A549 (cell line): Measurements from ENCODE around the gene TESPA1. TPM values are rescaled to one million over a fixed set of nuclear protein-coding genes. Genes with fewer than 3 reads are reported as not detected.

Source experiments
- ATAC-seq, 2 experiments: fragments of 200-7000 bp in 1 of 2; fragments of >200 bp in 1 of 2; cut with Nextera tagmentation in 1 of 2; cut with Tn5 transposase in 1 of 2; 3 replicates each; pipeline versions ENCODE4 v1.8.0 to v1.9.1; 2018 to 2020; ENCODE audit warnings: mild to moderate bottlenecking in 1 of 2, moderate library complexity in 1 of 2
- CTCF ChIA-PET: fragments of 300-600 bp; sonication (Branson Sonifier 250); formaldehyde crosslinking; extraction: SDS; loops from one replicate; lab custom pipeline; 2021; ENCODE audit warnings: antibody characterized with exemption, inconsistent platforms; lab: Yijun Ruan, JAX
- POLR2A ChIA-PET: fragments of 350-600 bp; formaldehyde crosslinking; extraction: SDS; loops from one replicate; lab custom pipeline; 2021; ENCODE audit warnings: antibody characterized with exemption, inconsistent platforms; lab: Yijun Ruan, JAX
- DNase-seq, 2 experiments: peaks; one replicate each; pipeline versions ENCODE4 v3.0.0 to v3.0.0-alpha.2; 2011 to 2016; ENCODE audit warnings: low read depth in 1 of 2, low spot score in 1 of 2
- FAIRE-seq: peaks from 2 replicates; lab custom pipeline; 2011; peaks lifted over from hg19 to GRCh38; lab: Jason Lieb, UNC
- H3K27ac ChIP-seq, 2 experiments: fragments of >200 bp; sonication (Bioruptor Twin); formaldehyde crosslinking; 3 replicates each; pipeline ENCODE4 v1.5.1; 2016 to 2017
- H3K4me1 ChIP-seq: fragments of >200 bp; sonication (Bioruptor Twin); formaldehyde crosslinking; 3 replicates; pipeline ENCODE4 v1.6.1; 2016
- H3K4me2 ChIP-seq: fragments of >200 bp; sonication (Bioruptor Twin); formaldehyde crosslinking; 3 replicates; pipeline ENCODE4 v1.6.1; 2016
- H3K4me3 ChIP-seq: fragments of >200 bp; sonication (Bioruptor Twin); formaldehyde crosslinking; 3 replicates; pipeline ENCODE4 v1.5.1; 2016
- H3K9me3 ChIP-seq: fragments of >200 bp; sonication (Bioruptor Twin); formaldehyde crosslinking; 3 replicates; pipeline ENCODE4 v1.6.1; 2016
- CBX2 ChIP-seq: fragments of 200-600 bp; sonication (generic); IDR thresholded peaks from 2 replicates; pipeline ENCODE4 v1.6.1; 2016; ENCODE audit warnings: low read depth, mild to moderate bottlenecking, borderline replicate concordance
- CBX8 ChIP-seq: fragments of 200-600 bp; sonication (generic); IDR thresholded peaks from 2 replicates; pipeline ENCODE4 v1.6.1; 2016
- CEBPB ChIP-seq, 2 experiments: fragments of >200 bp in 1 of 2; sonication (Bioruptor Twin) in 1 of 2; formaldehyde crosslinking in 1 of 2; IDR thresholded peaks; 2 replicates each; pipeline ENCODE4 v1.6.1; 2012 to 2016
- CHD2 ChIP-seq: fragments of 150-350 bp; IDR thresholded peaks from 2 replicates; pipeline ENCODE4 v1.6.1; 2014; ENCODE audit warnings: low read length; ENCODE audit not compliant: partially characterized antibody
- CTCF ChIP-seq: fragments of >200 bp; sonication (Bioruptor Twin); formaldehyde crosslinking; IDR thresholded peaks from 3 replicates; pipeline ENCODE4 v1.5.1; 2016
- ESRRA ChIP-seq: fragments of 150-350 bp; IDR thresholded peaks from 2 replicates; pipeline ENCODE4 v1.6.1; 2014; ENCODE audit warnings: mild to moderate bottlenecking, low read length, borderline replicate concordance
- FOSB ChIP-seq: fragments of 250-450 bp; sonication (Bioruptor Pico); IDR thresholded peaks from 2 replicates; pipeline ENCODE4 v1.5.0; 2020; ENCODE audit warnings: mild to moderate bottlenecking, moderate library complexity
- FOSL2 ChIP-seq, 2 experiments: fragments of 450-650 bp in 1 of 2; fragments of >200 bp in 1 of 2; sonication (Bioruptor Twin) in 1 of 2; formaldehyde crosslinking; IDR thresholded peaks; 2 replicates each; pipeline versions ENCODE4 v1.5.0 to v1.6.1; 2016 to 2020; ENCODE audit warnings: mild to moderate bottlenecking in 1 of 2, moderate library complexity in 1 of 2
- FOXS1 ChIP-seq: fragments of 250-450 bp; sonication (Bioruptor Pico); IDR thresholded peaks from 2 replicates; pipeline ENCODE4 v1.5.0; 2020; ENCODE audit warnings: mild to moderate bottlenecking, moderate library complexity
- HMGXB4 ChIP-seq: fragments of 250-450 bp; sonication (Bioruptor Pico); IDR thresholded peaks from 2 replicates; pipeline ENCODE4 v1.5.0; 2021; ENCODE audit warnings: mild to moderate bottlenecking, moderate library complexity, borderline replicate concordance
- HOXA7 ChIP-seq: fragments of 250-450 bp; sonication (Bioruptor Pico); IDR thresholded peaks from 2 replicates; pipeline ENCODE4 v1.5.0; 2020; ENCODE audit warnings: mild to moderate bottlenecking, moderate library complexity
- HOXB5 ChIP-seq: fragments of 250-450 bp; sonication (Bioruptor Pico); IDR thresholded peaks from 2 replicates; pipeline ENCODE4 v1.5.0; 2020; ENCODE audit warnings: mild to moderate bottlenecking, moderate library complexity
- JUN ChIP-seq, 2 experiments: fragments of >200 bp; sonication (Bioruptor Twin); formaldehyde crosslinking; IDR thresholded peaks; 2 replicates in 1 of 2; 3 replicates in 1 of 2; pipeline ENCODE4 v1.6.1; 2016 to 2017
- JUNB ChIP-seq: fragments of >200 bp; sonication (Bioruptor Twin); formaldehyde crosslinking; IDR thresholded peaks from 2 replicates; pipeline ENCODE4 v1.6.1; 2016
- KDM5A ChIP-seq: fragments of 200-600 bp; sonication (generic); IDR thresholded peaks from 2 replicates; pipeline ENCODE4 v1.6.1; 2016; ENCODE audit warnings: antibody characterized with exemption, mild to moderate bottlenecking
- MAFK ChIP-seq: fragments of 450-650 bp; IDR thresholded peaks from 2 replicates; pipeline ENCODE4 v1.6.1; 2014; ENCODE audit not compliant: partially characterized antibody
- MAX ChIP-seq: IDR thresholded peaks from 2 replicates; pipeline ENCODE4 v1.6.1; 2012
- MAZ ChIP-seq: fragments of 150-350 bp; IDR thresholded peaks from 2 replicates; pipeline ENCODE4 v1.6.1; 2014; ENCODE audit warnings: antibody characterized with exemption, low read depth, low read length, borderline replicate concordance
- MYC ChIP-seq: IDR thresholded peaks from 2 replicates; pipeline ENCODE4 v1.6.1; 2012; ENCODE audit warnings: mild to moderate bottlenecking, inconsistent platforms, low read length, improper control_type of control experiment, borderline replicate concordance
- NR3C1 ChIP-seq: fragments of >200 bp; sonication (Bioruptor Twin); formaldehyde crosslinking; IDR thresholded peaks from 3 replicates; pipeline ENCODE4 v1.6.1; 2017
- POLR2A ChIP-seq: IDR thresholded peaks from 2 replicates; pipeline ENCODE4 v1.6.1; 2012; ENCODE audit warnings: mild to moderate bottlenecking, low read length
- RARB ChIP-seq: fragments of 250-450 bp; sonication (Bioruptor Pico); IDR thresholded peaks from 2 replicates; pipeline ENCODE4 v1.8.0; 2021; ENCODE audit warnings: mild to moderate bottlenecking, moderate library complexity
- RCOR1 ChIP-seq: fragments of 150-350 bp; IDR thresholded peaks from 2 replicates; pipeline ENCODE4 v1.6.1; 2014; ENCODE audit warnings: antibody characterized with exemption, low read length, low read depth
- SMC3 ChIP-seq: fragments of >200 bp; sonication (Bioruptor Twin); formaldehyde crosslinking; IDR thresholded peaks from 3 replicates; pipeline ENCODE4 v1.6.1; 2018; ENCODE audit warnings: inconsistent platforms
- USF2 ChIP-seq: fragments of 450-650 bp; IDR thresholded peaks from 2 replicates; pipeline ENCODE4 v1.6.1; 2014; ENCODE audit warnings: antibody characterized with exemption
- ZNF302 ChIP-seq: fragments of 250-450 bp; sonication (Bioruptor Pico); IDR thresholded peaks from 2 replicates; pipeline ENCODE4 v1.9.0; 2021; ENCODE audit warnings: inconsistent platforms, mild to moderate bottlenecking, moderate library complexity
- WGBS: methylation state at CpG from one replicate; pipeline ENCODE4 v1.1.6; 2017; ENCODE audit errors: missing lambda C conversion rate; 5-methylcytosine and 5-hydroxymethylcytosine counted together
- polyA plus RNA-seq, 4 experiments: library from polyadenylated mRNA; depleted of rRNA in 3 of 4; stranded (reverse); fragments of >200 nt; fragmentation: RNase III in 1 of 4; extraction: RNeasy Plus Mini Kit Qiagen cat#74134 plus additional on column Dnase treatment in 1 of 4; gene quantifications; 2 replicates in 3 of 4; 3 replicates in 1 of 4; pipeline ENCODE4 v1.2.3, GENCODE V29; 2011 to 2017

The TESPA1 gene
- polyA plus RNA-seq, 2 of the 4 experiments (the other 2 are of a cell fraction): not detected

GRCh38 chr12:54935235-54935951, 49.2 kb downstream of the TESPA1 start (continued):
- peak; percentile 42; the same call in 2 of the 3 replicates for TF ChIP-seq CTCF
- no peak for TF ChIP-seq MYC
- no peak for TF ChIP-seq MAZ
- TF ChIP-seq ZNF302: no peak
- TF ChIP-seq MAFK: peak; percentile 87
- TF ChIP-seq JUNB: peak; percentile 70

GRCh38 chr12:54934419-54934818, 50.1 kb downstream of the TESPA1 start:
- Histone ChIP-seq H3K4me3 (no peak overlapping the region), H3K27ac (peak overlapping the region; percentile 52 to 78; a peak in 4 of 6 replicates), H3K9me3 (no peaks in the 10 kb centered on the region)
- ATAC-seq: no peak
- ChIA-PET CTCF (interaction anchor here (1.0 to 2.1 kb wide), 5 partner anchors 11 to 185 kb away, joined by 3 to 7 read pairs (median 7); no protein-coding TSS in a partner anchor), POLR2A (no interaction called here)
- FAIRE-seq: no peak
- no peak for TF ChIP-seq FOSB
- TF ChIP-seq MAFK: peak; percentile 63
- TF ChIP-seq KDM5A: no peak
- TF ChIP-seq, all 56 proteins: peak for 1
- WGBS: 47% methylated on average over 1 of the region's 1 CpG
- DNase-seq: no peak
- Histone ChIP-seq H3K4me2 (no peak overlapping the region), H3K4me1 (peaks cover 10% of the 10 kb centered on the region)

GRCh38 chr12:54933376-54933775, 51.2 kb downstream of the TESPA1 start:
- H3K4me2 ChIP-seq: no peak overlapping the region

GRCh38 chr12:54932691-54933090, 51.9 kb downstream of the TESPA1 start:
- H3K4me1 ChIP-seq: peaks cover 10% of the 10 kb centered on the region

More at GRCh38 chr12:54933376-54933775, 51.2 kb downstream of the TESPA1 start:
- no peak overlapping the region for H3K4me3 ChIP-seq
- H3K9me3 ChIP-seq: no peaks in the 10 kb centered on the region
- TF ChIP-seq RARB (CRISPR knock-in tag): no peak
- no peak for TF ChIP-seq SMC3
- no peak for TF ChIP-seq FOXS1 (CRISPR knock-in tag)
- no peak for TF ChIP-seq MAX
- TF ChIP-seq FOSB: no peak
- TF ChIP-seq HOXB5 (CRISPR knock-in tag): no peak
- TF ChIP-seq HMGXB4: no peak
- no peak for TF ChIP-seq CEBPB (IDR thresholded peaks at IDR 0.05)
- TF ChIP-seq NR3C1: no peak
- no peak for TF ChIP-seq CBX8
- WGBS: 58% methylated on average over 1 of the region's 1 CpG
- FAIRE-seq: no peak
- POLR2A ChIA-PET: no interaction called here
- H3K27ac ChIP-seq: peak overlapping the region in 1 of 2 experiments; percentile 78; a peak in 2 of 6 replicates
- no peak; a peak in 1 of 6 replicates for ATAC-seq
- DNase-seq: peak in 1 of 2 experiments; percentile 12
- peaks cover 10% of the 10 kb centered on the region for H3K4me1 ChIP-seq
- CTCF ChIA-PET: interaction anchor here (0.8 to 2.1 kb wide), 4 partner anchors 24 to 79 kb away, joined by 3 to 7 read pairs (median 5); partner anchors contain the start of gene MUCL1

More at GRCh38 chr12:54932691-54933090, 51.9 kb downstream of the TESPA1 start:
- DNase-seq: peak in 1 of 2 experiments; percentile 7
- ChIA-PET CTCF (interaction anchor here (1.0 to 1.8 kb wide), 2 partner anchors 26 to 78 kb away, joined by 3 to 7 read pairs; partner anchors contain the start of gene MUCL1), POLR2A (no interaction called here)
- WGBS: 53% methylated on average over 2 of the region's 2 CpGs
- no peak overlapping the region for H3K4me2 ChIP-seq
- no peak for TF ChIP-seq POLR2A
- TF ChIP-seq JUN (IDR thresholded peaks at IDR 0.05): no peak
- no peak for TF ChIP-seq ZNF302
- TF ChIP-seq CHD2: no peak
- TF ChIP-seq CBX2: no peak
- no peak for TF ChIP-seq RCOR1
- TF ChIP-seq FOSL2 (IDR thresholded peaks at IDR 0.05): no peak
- no peak for TF ChIP-seq FOSL2 (CRISPR knock-in tag; IDR thresholded peaks at IDR 0.05)
- no peak for TF ChIP-seq ESRRA
- TF ChIP-seq MAX: no peak
- no peak for TF ChIP-seq HOXA7 (CRISPR knock-in tag)
- no peak for TF ChIP-seq USF2
- no peak overlapping the region for H3K4me3 ChIP-seq
- FAIRE-seq: no peak
- H3K27ac ChIP-seq: no peak overlapping the region
- ATAC-seq: 0 out of 6 replicates have a peak, but pooled peaks of 1 of the 2 experiments have one; percentile 18
- H3K9me3 ChIP-seq: no peaks in the 10 kb centered on the region
